Measurements from ENCODE around the gene FRMD6. TPM values are rescaled to one million over a fixed set of nuclear protein-coding genes. Genes with fewer than 3 reads are reported as not detected.

Gene FRMD6
- total RNA-seq, 4 donors from 2014 or later: 88.3 to 165 (median 119) TPM

GRCh38 chr14:51653079-51653774 is 1.5 kb downstream of the FRMD6 start:
- H3K27ac ChIP-seq: peak overlapping the region; percentile 98
- DNase-seq (ENCODE audit: low spot score in 2 of 2): no peak
- peak; percentile 8 to 27 for TF ChIP-seq CTCF (IDR thresholded peaks at IDR 0.05)
- TF ChIP-seq EP300 (IDR thresholded peaks at IDR 0.05): no peak
- peaks cover 59% of the 10 kb centered on the region for H3K4me1 ChIP-seq
- no peaks in the 10 kb centered on the region for H3K27me3 ChIP-seq
- H3K4me3 ChIP-seq: peak overlapping the region; percentile 94
- no peaks in the 10 kb centered on the region for H3K36me3 ChIP-seq
- WGBS: 4% methylated on average over 6 of the region's 6 CpGs
- no peaks in the 10 kb centered on the region for H3K9me3 ChIP-seq

GRCh38 chr14:51653775-51654532 is 2.2 kb downstream of the FRMD6 start:
- Histone ChIP-seq H3K9me3 (no peaks in the 10 kb centered on the region), H3K27me3 (no peaks in the 10 kb centered on the region), H3K4me3 (peak overlapping the region; percentile 94), H3K27ac (peak overlapping the region; percentile 98), H3K4me1 (peaks cover 63% of the 10 kb centered on the region), H3K36me3 (no peaks in the 10 kb centered on the region)
- TF ChIP-seq EP300 (IDR thresholded peaks at IDR 0.05): no peak
- TF ChIP-seq POLR2A (IDR thresholded peaks at IDR 0.05): no peak
- no peak for TF ChIP-seq POLR2AphosphoS5 (IDR thresholded peaks at IDR 0.05)
- TF ChIP-seq CTCF (IDR thresholded peaks at IDR 0.05): no peak
- DNase-seq (ENCODE audit: low spot score in 2 of 2): no peak
- 52% methylated on average over 4 of the region's 4 CpGs for WGBS

DNA sequence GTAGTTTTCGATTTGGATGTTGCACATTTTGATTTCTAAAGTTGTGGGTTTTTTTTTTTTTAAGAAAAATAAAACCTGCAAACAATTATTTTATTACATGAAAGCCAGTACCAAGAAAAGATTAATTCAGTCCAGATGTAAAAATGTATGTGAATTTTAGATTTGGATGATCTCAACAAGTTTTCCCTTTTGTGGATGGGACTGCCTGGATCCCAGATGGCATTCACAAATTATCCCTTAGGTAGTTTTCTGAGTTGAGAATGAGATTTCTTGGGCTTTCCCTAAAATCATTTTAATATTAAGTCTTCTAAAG is 2.8 kb downstream of the FRMD6 start:
- no peak for DNase-seq (ENCODE audit: low spot score in 2 of 2)
- WGBS: 37% methylated on average over 1 of the region's 1 CpG
- TF ChIP-seq POLR2A (IDR thresholded peaks at IDR 0.05) (no peak), EP300 (IDR thresholded peaks at IDR 0.05) (no peak), POLR2AphosphoS5 (IDR thresholded peaks at IDR 0.05) (no peak), CTCF (IDR thresholded peaks at IDR 0.05) (no peak)
- Histone ChIP-seq H3K36me3 (no peaks in the 10 kb centered on the region), H3K9me3 (no peaks in the 10 kb centered on the region), H3K27me3 (no peaks in the 10 kb centered on the region), H3K27ac (peak overlapping the region; percentile 98), H3K4me1 (peaks cover 65% of the 10 kb centered on the region), H3K4me3 (peak overlapping the region; percentile 94)

GRCh38 chr14:51657762-51658161 is 6.1 kb downstream of the FRMD6 start:
- Histone ChIP-seq H3K27me3 (no peaks in the 10 kb centered on the region), H3K9me3 (no peaks in the 10 kb centered on the region), H3K4me1 (peaks cover 70% of the 10 kb centered on the region), H3K27ac (no peak overlapping the region), H3K36me3 (no peaks in the 10 kb centered on the region), H3K4me3 (no peak overlapping the region)
- DNase-seq (ENCODE audit: low spot score in 2 of 2): no peak
- no peak for TF ChIP-seq CTCF (IDR thresholded peaks at IDR 0.05)
- TF ChIP-seq EP300 (IDR thresholded peaks at IDR 0.05): no peak
- no peak for TF ChIP-seq POLR2AphosphoS5 (IDR thresholded peaks at IDR 0.05)
- TF ChIP-seq POLR2A (IDR thresholded peaks at IDR 0.05): no peak
- WGBS: 6% methylated on average over 1 of the region's 1 CpG

DNA sequence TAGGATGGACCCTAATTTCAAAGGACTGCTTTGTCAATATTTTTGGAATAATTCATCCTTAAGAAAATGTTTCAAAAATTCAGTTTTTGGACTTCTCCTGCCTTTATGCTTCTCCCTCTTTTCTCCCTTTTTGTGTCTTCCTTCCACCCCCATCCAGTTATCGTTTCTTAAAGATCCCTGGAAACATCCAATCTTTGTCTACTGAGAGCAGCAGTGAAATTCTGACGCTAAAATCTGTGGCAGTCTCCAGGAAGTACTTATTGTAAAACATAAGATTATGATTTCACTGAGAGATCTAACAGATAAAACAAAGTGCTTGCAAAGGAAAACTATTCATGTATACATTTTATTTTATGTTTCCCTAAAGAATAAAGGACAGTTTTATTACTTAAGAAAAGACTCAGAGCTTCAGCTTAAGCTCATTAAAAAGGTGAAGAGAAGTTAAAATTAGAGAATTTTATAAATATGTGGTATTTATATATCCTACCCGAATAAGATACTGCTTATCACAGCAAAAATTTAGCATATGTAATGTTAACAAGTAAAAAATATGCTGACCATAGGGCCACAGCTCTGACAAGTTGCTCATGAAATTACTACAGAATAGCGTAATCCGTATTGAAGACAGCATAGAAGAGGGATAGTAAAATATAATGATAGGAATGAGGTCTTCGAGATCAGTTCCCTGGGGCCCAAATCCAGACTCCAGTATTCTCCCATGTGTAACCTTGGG is 6.9 kb downstream of the FRMD6 start:
- Histone ChIP-seq H3K27me3 (no peaks in the 10 kb centered on the region), H3K36me3 (no peaks in the 10 kb centered on the region), H3K27ac (no peak overlapping the region), H3K4me3 (no peak overlapping the region), H3K9me3 (no peaks in the 10 kb centered on the region), H3K4me1 (peaks cover 63% of the 10 kb centered on the region)
- TF ChIP-seq CTCF (IDR thresholded peaks at IDR 0.05): no peak
- TF ChIP-seq POLR2AphosphoS5 (IDR thresholded peaks at IDR 0.05): no peak
- TF ChIP-seq POLR2A (IDR thresholded peaks at IDR 0.05): no peak
- no peak for TF ChIP-seq EP300 (IDR thresholded peaks at IDR 0.05)
- no peak for DNase-seq (ENCODE audit: low spot score in 2 of 2)
- WGBS: 58% methylated on average over 6 of the region's 6 CpGs

Data from suprapubic skin (tissue), 4 donors.